Fibroblast of skin of left biceps (primary cell): ENCODE results near the gene ARSG.
"Not testable (repeated sequence)": the region's sequence is repeated elsewhere in the genome, so short reads cannot be mapped to it uniquely, and the experiment has no call there.

ENCODE experiments used
- DNase-seq, 2 experiments: peaks; one replicate each; pipeline ENCODE4 v3.0.0-alpha.2; 2013; ENCODE audit warnings: low read depth in 2 of 2

Gene ARSG

GRCh38 chr17:68305142-68305541 lies 13.8 kb downstream of the ARSG start:
- DNase-seq, result no peak

GRCh38 chr17:68306819-68307218 lies 15.5 kb downstream of the ARSG start:
- no peak for DNase-seq

GRCh38 chr17:68307443-68307842 lies 16.1 kb downstream of the ARSG start:
- DNase-seq, result no peak

GRCh38 chr17:68308486-68308885 lies 17.2 kb downstream of the ARSG start:
- not testable (repeated sequence) for DNase-seq

- DNase-seq, result not testable (repeated sequence)
Measured at GRCh38 chr17:68309066-68309670, 17.9 kb downstream of the ARSG start.

DNA sequence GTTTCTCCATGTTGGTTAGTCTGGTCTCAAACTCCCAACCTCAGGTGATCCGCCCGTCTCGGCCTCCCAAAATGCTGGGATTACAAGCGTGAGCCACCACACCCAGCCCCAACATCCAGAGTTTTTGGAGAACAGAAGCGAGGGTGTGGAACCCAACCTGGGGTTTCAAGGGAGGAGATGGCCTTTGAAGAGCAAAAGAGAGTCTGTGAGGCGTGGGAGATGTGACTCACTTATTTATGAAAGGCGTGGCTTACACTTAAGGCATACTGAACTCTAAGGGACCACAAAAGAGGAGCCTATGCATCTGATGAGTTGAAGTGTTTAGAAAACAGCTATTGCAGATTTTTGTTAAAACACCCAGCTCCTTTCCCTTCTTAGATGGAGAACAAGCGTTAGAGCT lies 18.9 kb downstream of the ARSG start:
- no peak for DNase-seq

GRCh38 chr17:68314916-68315535 lies 23.7 kb downstream of the ARSG start:
- no peak for DNase-seq

DNA sequence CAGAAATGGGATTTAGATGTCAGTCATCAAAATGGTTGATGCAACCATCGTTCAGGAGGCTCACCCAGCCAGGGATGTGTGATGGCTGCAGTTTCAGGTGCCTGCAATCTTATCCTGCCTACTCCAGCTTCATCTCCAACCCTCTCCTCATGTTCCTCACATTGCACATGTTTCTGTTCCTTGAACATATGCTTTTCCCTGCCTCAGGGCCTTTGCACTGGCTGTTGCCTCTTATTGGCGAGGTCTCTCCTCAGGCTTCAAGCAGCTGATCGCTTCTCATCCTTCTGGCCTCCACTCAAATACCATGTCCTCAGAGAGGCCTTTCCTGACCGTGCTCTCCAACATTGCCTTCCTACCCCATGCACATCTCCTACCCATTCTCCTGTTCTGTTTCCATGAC lies 24.6 kb downstream of the ARSG start:
- DNase-seq, result no peak

DNA sequence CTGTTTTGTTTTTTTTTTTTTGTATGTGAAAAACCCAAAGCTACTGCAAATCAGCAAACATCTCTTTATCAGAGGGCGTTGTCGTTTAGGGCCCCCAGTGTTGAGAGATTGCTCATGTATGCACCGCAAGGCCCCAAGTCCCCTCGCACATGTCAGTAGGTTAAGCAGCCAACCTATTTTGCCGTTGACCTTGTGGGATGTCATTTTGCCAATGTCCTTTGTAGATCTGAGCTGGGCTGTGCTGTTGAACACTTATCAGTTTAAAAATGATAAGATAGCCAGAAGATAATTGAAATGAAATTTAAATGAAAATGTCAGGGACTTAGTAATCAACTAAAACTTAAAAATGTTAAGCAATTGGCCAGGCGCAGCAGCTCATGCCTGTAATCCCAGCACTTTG lies 26.2 kb downstream of the ARSG start:
- DNase-seq, result no peak

- DNase-seq, result no peak
Measured at GRCh38 chr17:68318103-68318991, 27.1 kb downstream of the ARSG start.

DNA sequence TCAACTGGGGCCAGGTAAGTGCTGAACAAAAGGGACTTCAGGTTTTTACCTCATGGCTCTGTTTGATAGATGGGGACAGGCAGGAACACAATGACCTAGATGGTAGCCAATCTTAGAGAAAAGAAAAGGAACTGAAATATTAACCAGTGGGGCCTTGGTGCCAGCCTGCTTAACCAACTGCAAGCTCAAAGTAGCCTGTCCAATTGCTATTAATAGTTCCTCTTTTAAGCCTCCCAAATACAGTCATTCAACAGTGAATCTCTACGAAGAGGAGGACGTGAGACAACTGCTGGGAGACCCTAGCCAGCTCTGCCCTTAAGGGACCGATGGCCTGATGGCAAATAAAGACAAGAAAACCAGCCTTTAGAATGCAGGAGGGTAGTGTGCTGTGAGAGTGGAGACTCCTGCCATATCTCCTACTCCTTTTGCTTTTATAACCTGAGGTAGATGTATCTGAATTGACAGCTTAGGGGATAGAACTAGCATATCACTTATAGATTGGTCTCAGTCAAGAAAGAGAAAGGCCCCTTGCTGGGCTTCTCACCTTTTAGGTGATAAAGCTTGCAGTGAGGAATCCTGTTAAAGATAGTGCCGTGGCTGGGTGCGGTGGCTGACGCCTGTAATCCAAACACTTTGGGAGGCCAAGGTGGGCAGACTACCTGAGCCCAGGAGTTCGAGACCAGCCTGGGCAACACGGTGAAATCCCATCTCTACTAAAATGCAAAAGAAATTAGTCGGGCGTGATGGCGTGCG lies 28.3 kb downstream of the ARSG start:
- DNase-seq, result no peak

DNA sequence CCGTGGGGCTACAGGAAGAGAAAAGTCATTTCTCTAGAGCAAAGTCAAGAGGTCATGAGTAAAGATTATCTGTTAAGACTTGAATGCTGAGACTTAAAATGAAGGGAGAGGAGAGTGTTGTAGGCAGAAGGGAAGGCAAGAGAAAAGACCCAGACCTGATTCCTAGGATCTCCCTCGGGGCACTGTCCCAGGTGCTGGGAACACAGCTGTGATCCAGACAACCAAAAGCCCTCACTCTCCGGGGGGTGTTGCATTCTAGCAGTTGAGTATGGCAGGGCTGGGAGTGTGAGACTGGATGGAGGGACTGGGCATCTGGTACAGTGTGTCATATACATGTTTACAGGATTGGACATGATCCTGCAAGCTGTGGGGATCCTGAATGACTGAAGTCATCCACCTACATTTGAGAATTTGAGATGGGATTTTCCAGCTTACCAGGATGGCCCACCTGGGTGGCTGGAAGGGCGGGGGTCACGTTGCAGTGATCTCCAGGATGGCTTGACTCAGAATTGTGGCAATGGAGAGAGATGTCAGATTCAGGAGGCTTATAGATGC lies 29.1 kb downstream of the ARSG start:
- DNase-seq, result no peak

DNA sequence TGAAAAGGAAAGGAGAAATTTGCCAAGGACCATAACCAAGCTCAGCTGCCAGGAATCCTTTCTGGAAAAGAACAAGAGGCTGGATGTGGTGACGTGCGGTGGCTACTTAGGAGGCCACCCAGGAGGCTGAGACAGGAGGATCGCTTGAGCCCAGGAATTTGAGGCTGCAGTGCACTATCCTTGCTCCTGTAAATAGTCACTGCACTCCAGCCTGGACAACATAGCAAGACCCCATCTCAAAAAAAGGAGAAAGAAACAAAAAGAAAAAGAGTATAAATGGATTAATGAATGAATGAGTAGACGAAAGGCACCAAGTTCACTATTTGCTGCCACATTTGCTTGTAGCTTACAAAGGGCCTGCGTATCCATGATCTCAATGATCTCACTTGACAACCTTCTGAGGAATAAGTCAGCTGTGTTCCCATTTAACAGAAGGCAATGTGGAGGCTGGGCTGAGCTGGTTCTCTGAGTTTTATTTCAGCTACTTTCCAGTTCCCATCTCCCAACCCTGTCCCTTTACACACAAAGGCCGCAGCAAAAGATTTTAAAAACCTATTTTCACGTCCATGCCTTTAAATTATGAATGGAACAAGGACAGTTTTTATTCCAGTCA lies 29.8 kb downstream of the ARSG start:
- DNase-seq, result no peak

- no peak for DNase-seq
Measured at GRCh38 chr17:68321556-68321954, 30.3 kb downstream of the ARSG start.

GRCh38 chr17:68322630-68323029 lies 31.3 kb downstream of the ARSG start:
- DNase-seq, result no peak

- no peak for DNase-seq
Measured at GRCh38 chr17:68324114-68324513, 32.8 kb downstream of the ARSG start.

DNA sequence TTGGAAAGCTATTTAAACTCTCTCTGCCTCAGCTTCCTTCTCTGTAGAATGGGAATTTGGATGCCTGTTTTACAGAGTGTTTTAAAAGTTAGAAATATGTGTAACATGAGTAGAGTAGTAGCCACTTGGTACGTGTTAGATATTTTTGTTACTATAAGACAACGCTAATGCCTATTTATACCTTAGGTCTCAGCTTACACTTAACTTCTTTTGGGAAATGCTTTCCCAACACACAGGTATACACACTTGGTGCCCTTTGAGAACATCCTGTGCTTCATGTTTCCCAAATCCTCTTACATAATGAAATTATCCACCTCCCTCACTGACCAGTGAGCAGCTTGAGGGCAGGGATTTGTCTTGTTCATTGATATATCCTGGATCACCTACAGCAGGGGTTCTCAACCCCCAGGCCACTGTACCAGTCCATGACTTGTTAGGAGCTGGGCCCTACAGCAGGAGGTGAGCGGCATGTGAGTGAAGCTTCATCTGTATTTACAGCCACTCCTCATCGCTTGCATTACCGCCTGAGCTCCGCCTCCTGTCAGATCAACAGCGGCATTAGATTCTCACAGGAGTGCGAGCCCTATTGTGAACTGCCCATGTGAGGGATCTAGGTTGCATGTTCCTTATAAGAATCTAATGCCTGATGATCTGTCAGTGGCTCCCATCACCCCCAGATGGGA lies 33.5 kb downstream of the ARSG start:
- DNase-seq, result no peak

DNA sequence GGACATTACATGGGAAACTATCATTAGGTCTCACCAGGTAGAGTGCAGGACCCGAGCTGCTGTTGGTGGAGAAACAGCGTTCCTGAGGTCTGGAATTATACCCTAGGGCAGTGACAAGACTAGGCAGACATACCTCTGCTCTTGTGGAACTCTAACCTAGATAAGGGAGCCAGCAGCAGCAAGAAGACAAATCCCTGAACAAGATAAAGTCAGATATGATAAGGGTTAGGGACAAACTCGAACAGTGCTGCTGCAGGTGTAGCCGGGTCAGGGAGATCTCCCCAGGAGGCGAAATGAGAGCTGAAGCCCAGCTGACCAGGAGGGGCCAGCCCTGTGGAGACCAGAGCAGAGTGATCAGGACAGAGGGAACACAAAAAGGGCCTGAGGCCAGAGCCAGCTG lies 34.7 kb downstream of the ARSG start:
- DNase-seq, result no peak

DNA sequence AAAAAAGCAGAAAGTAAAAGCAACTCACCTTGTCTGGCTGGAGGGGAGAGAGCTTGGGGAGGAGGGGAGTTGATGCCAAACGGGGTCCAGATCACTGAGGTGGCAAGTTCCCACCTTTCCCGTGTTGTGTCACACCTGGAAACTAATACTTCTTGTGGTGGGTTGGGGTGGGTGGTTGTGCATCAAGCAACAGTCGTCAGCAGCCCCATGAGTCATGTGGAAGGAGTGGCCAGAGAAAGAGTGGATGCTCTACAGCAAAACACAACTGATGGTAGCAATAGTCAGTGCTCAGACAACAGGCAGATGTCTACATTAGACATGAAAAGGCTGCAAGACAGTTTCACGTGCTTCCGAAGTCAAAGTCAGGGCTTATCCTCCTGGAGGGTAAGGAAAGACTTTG lies 35.4 kb downstream of the ARSG start:
- DNase-seq, result no peak

DNA sequence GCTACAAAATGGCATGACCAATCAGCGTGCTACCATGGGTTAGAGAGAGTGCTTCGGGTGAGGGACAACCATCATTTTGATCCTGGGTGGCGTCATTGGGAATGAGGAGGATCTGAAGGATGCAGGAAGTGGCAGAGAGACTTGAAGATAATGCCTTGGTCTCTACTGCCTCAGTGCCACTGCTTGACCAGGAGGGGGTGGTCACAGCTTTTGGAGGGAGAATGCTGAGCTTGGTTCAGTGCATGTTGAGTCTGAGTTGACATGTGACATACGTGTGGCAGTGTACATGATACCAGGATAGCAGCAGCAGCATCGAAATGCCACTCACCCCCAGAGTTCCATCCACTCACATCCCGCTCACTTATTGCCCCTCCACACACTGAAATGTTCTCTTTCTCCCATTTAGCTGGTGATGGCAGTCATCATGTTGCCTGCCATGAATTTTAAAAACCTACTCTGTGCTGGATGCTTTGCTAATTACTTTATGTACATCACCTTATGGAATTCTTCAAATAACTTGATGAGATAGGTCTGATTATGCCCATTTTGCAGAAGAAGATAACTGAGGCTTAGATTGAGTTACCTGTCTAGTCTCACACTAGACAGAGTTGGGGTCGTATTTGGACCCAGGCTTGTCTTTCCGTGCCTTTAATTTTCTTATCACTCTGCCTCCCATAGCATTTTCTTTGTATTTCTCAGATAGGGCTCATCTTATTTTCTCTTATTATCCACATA lies 36.7 kb downstream of the ARSG start:
- DNase-seq, result no peak
